Measurements from ENCODE around the gene TASP1.
"Not testable (repeated sequence)": the region's sequence is repeated elsewhere in the genome, so short reads cannot be mapped to it uniquely, and the experiment has no call there.

The TASP1 gene

GRCh38 chr20:13485576-13485975 is 153.2 kb downstream of the TASP1 start:
- H3K27me3 ChIP-seq (ENCODE audit: insufficient read depth, low read length): no peaks in the 10 kb centered on the region
- H3K4me1 ChIP-seq (ENCODE audit: insufficient read depth, low read length): peaks cover under 1% of the 10 kb centered on the region
- H3K27ac ChIP-seq (ENCODE audit: low read length): no peak overlapping the region
- H3K4me3 ChIP-seq (ENCODE audit: low read length): no peak overlapping the region
- peaks cover 13% of the 10 kb centered on the region for H3K36me3 ChIP-seq (ENCODE audit: insufficient read depth, low read depth, low read length)
- no peaks in the 10 kb centered on the region for H3K9me3 ChIP-seq (ENCODE audit: insufficient read depth, low read depth, low read length)
- H3K9ac ChIP-seq (ENCODE audit: low read depth, low read length): no peak overlapping the region

GRCh38 chr20:13485019-13485418 is 153.7 kb downstream of the TASP1 start:
- not testable (repeated sequence) for H3K4me1 ChIP-seq (ENCODE audit: insufficient read depth, low read length); H3K27me3 ChIP-seq (ENCODE audit: insufficient read depth, low read length); H3K4me3 ChIP-seq (ENCODE audit: low read length); H3K9me3 ChIP-seq (ENCODE audit: insufficient read depth, low read depth, low read length); H3K9ac ChIP-seq (ENCODE audit: low read depth, low read length); H3K27ac ChIP-seq (ENCODE audit: low read length)
- peaks cover 13% of the 10 kb centered on the region for H3K36me3 ChIP-seq (ENCODE audit: insufficient read depth, low read depth, low read length)

GRCh38 chr20:13483472-13483871 is 155.3 kb downstream of the TASP1 start:
- not testable (repeated sequence) for H3K27ac ChIP-seq (ENCODE audit: low read length); H3K27me3 ChIP-seq (ENCODE audit: insufficient read depth, low read length)

GRCh38 chr20:13478366-13478765 is 160.4 kb downstream of the TASP1 start:
- Histone ChIP-seq H3K4me3 (ENCODE audit: low read length) (no peak overlapping the region), H3K4me1 (ENCODE audit: insufficient read depth, low read length) (no peaks in the 10 kb centered on the region), H3K27me3 (ENCODE audit: insufficient read depth, low read length) (no peaks in the 10 kb centered on the region), H3K36me3 (ENCODE audit: insufficient read depth, low read depth, low read length) (peaks cover 13% of the 10 kb centered on the region), H3K9ac (ENCODE audit: low read depth, low read length) (no peak overlapping the region), H3K9me3 (ENCODE audit: insufficient read depth, low read depth, low read length) (no peaks in the 10 kb centered on the region), H3K27ac (ENCODE audit: low read length) (no peak overlapping the region)

More at GRCh38 chr20:13483472-13483871, 155.3 kb downstream of the TASP1 start:
- H3K9ac ChIP-seq (ENCODE audit: low read depth, low read length); H3K4me1 ChIP-seq (ENCODE audit: insufficient read depth, low read length); H3K9me3 ChIP-seq (ENCODE audit: insufficient read depth, low read depth, low read length); H3K4me3 ChIP-seq (ENCODE audit: low read length): not testable (repeated sequence)
- H3K36me3 ChIP-seq (ENCODE audit: insufficient read depth, low read depth, low read length): peaks cover 13% of the 10 kb centered on the region

- Histone ChIP-seq H3K36me3 (ENCODE audit: insufficient read depth, low read depth, low read length) (no peaks in the 10 kb centered on the region), H3K27me3 (ENCODE audit: insufficient read depth, low read length) (no peaks in the 10 kb centered on the region), H3K4me1 (ENCODE audit: insufficient read depth, low read length) (no peaks in the 10 kb centered on the region), H3K4me3 (ENCODE audit: low read length) (no peak overlapping the region), H3K9me3 (ENCODE audit: insufficient read depth, low read depth, low read length) (no peaks in the 10 kb centered on the region), H3K9ac (ENCODE audit: low read depth, low read length) (no peak overlapping the region), H3K27ac (ENCODE audit: low read length) (no peak overlapping the region)
These were observed 164.3 kb downstream of the TASP1 start for GRCh38 chr20:13474467-13474866.

GRCh38 chr20:13469262-13469661 is 169.5 kb downstream of the TASP1 start:
- Histone ChIP-seq H3K9ac (ENCODE audit: low read depth, low read length) (no peak overlapping the region), H3K27ac (ENCODE audit: low read length) (no peak overlapping the region), H3K9me3 (ENCODE audit: insufficient read depth, low read depth, low read length) (no peaks in the 10 kb centered on the region), H3K36me3 (ENCODE audit: insufficient read depth, low read depth, low read length) (no peaks in the 10 kb centered on the region), H3K4me3 (ENCODE audit: low read length) (no peak overlapping the region), H3K4me1 (ENCODE audit: insufficient read depth, low read length) (no peaks in the 10 kb centered on the region), H3K27me3 (ENCODE audit: insufficient read depth, low read length) (no peaks in the 10 kb centered on the region)

- no peaks in the 10 kb centered on the region for H3K27me3 ChIP-seq (ENCODE audit: insufficient read depth, low read length)
- H3K4me1 ChIP-seq (ENCODE audit: insufficient read depth, low read length): peaks cover 4% of the 10 kb centered on the region; the same call in 1 of the 2 replicates
- H3K36me3 ChIP-seq (ENCODE audit: insufficient read depth, low read depth, low read length): no peaks in the 10 kb centered on the region
- no peak overlapping the region for H3K27ac ChIP-seq (ENCODE audit: low read length)
- no peak overlapping the region for H3K4me3 ChIP-seq (ENCODE audit: low read length)
- H3K9me3 ChIP-seq (ENCODE audit: insufficient read depth, low read depth, low read length): no peaks in the 10 kb centered on the region
- H3K9ac ChIP-seq (ENCODE audit: low read depth, low read length): no peak overlapping the region
These were observed 170.6 kb downstream of the TASP1 start for GRCh38 chr20:13468166-13468565.

- H3K9me3 ChIP-seq (ENCODE audit: insufficient read depth, low read depth, low read length): no peaks in the 10 kb centered on the region
These were observed 174.0 kb downstream of the TASP1 start for GRCh38 chr20:13464702-13465101.

GRCh38 chr20:13461849-13462458 is 176.8 kb downstream of the TASP1 start:
- H3K27ac ChIP-seq (ENCODE audit: low read length): no peak overlapping the region
- no peak overlapping the region for H3K4me3 ChIP-seq (ENCODE audit: low read length)
- no peaks in the 10 kb centered on the region for H3K36me3 ChIP-seq (ENCODE audit: insufficient read depth, low read depth, low read length)
- no peak overlapping the region for H3K9ac ChIP-seq (ENCODE audit: low read depth, low read length)
- H3K27me3 ChIP-seq (ENCODE audit: insufficient read depth, low read length): no peaks in the 10 kb centered on the region
- H3K4me1 ChIP-seq (ENCODE audit: insufficient read depth, low read length): peaks cover 8% of the 10 kb centered on the region
- H3K9me3 ChIP-seq (ENCODE audit: insufficient read depth, low read depth, low read length): no peaks in the 10 kb centered on the region

More at GRCh38 chr20:13464702-13465101, 174.0 kb downstream of the TASP1 start:
- Histone ChIP-seq H3K4me3 (ENCODE audit: low read length) (no peak overlapping the region), H3K36me3 (ENCODE audit: insufficient read depth, low read depth, low read length) (no peaks in the 10 kb centered on the region), H3K27ac (ENCODE audit: low read length) (no peak overlapping the region), H3K4me1 (ENCODE audit: insufficient read depth, low read length) (peaks cover 8% of the 10 kb centered on the region), H3K9ac (ENCODE audit: low read depth, low read length) (no peak overlapping the region), H3K27me3 (ENCODE audit: insufficient read depth, low read length) (no peaks in the 10 kb centered on the region)

GRCh38 chr20:13458860-13459451 is 179.8 kb downstream of the TASP1 start:
- Histone ChIP-seq H3K9ac (ENCODE audit: low read depth, low read length) (no peak overlapping the region), H3K9me3 (ENCODE audit: insufficient read depth, low read depth, low read length) (no peaks in the 10 kb centered on the region), H3K27ac (ENCODE audit: low read length) (no peak overlapping the region), H3K4me1 (ENCODE audit: insufficient read depth, low read length) (peaks cover 15% of the 10 kb centered on the region), H3K36me3 (ENCODE audit: insufficient read depth, low read depth, low read length) (no peaks in the 10 kb centered on the region), H3K27me3 (ENCODE audit: insufficient read depth, low read length) (no peaks in the 10 kb centered on the region), H3K4me3 (ENCODE audit: low read length) (no peak overlapping the region)

GRCh38 chr20:13457487-13457886 is 181.2 kb downstream of the TASP1 start:
- no peak overlapping the region for H3K27ac ChIP-seq (ENCODE audit: low read length)
- no peak overlapping the region for H3K9ac ChIP-seq (ENCODE audit: low read depth, low read length)
- H3K27me3 ChIP-seq (ENCODE audit: insufficient read depth, low read length): no peaks in the 10 kb centered on the region
- no peaks in the 10 kb centered on the region for H3K36me3 ChIP-seq (ENCODE audit: insufficient read depth, low read depth, low read length)
- H3K4me1 ChIP-seq (ENCODE audit: insufficient read depth, low read length): peaks cover 10% of the 10 kb centered on the region; the same call in 1 of the 2 replicates
- no peak overlapping the region for H3K4me3 ChIP-seq (ENCODE audit: low read length)
- H3K9me3 ChIP-seq (ENCODE audit: insufficient read depth, low read depth, low read length): no peaks in the 10 kb centered on the region

GRCh38 chr20:13455713-13456112 is 183.0 kb downstream of the TASP1 start:
- Histone ChIP-seq H3K27me3 (ENCODE audit: insufficient read depth, low read length) (no peaks in the 10 kb centered on the region), H3K27ac (ENCODE audit: low read length) (no peak overlapping the region), H3K4me3 (ENCODE audit: low read length) (no peak overlapping the region), H3K9ac (ENCODE audit: low read depth, low read length) (no peak overlapping the region), H3K4me1 (ENCODE audit: insufficient read depth, low read length) (peaks cover 7% of the 10 kb centered on the region; the same call in 1 of the 2 replicates), H3K36me3 (ENCODE audit: insufficient read depth, low read depth, low read length) (no peaks in the 10 kb centered on the region), H3K9me3 (ENCODE audit: insufficient read depth, low read depth, low read length) (no peaks in the 10 kb centered on the region)
